Activated naive CD4-positive, alpha-beta T cell treated with anti-CD3 and anti-CD28 coated beads for 36 hours (primary cell): Measurements from ENCODE around the gene TSC22D3. TPM values are rescaled to one million over a fixed set of nuclear protein-coding genes. Genes with fewer than 3 reads are reported as not detected.

ENCODE experiments used
- CTCF ChIA-PET: fragments of 350-600 bp; sonication (Branson Sonifier 250); formaldehyde crosslinking; loops from one replicate; lab custom pipeline; 2021; ENCODE audit warnings: antibody characterized with exemption; lab: Charles Lee
- DNase-seq: peaks from one replicate; pipeline ENCODE4 v3.0.0-alpha.2; 2020
- H3K27ac Mint-ChIP-seq: one replicate; pipeline ENCODE4 v1.8.0; 2021; ENCODE audit warnings: mild to moderate bottlenecking, mixed read lengths
- H3K27me3 Mint-ChIP-seq: one replicate; pipeline ENCODE4 v1.8.0; 2021; ENCODE audit warnings: low read depth, mixed read lengths
- H3K36me3 Mint-ChIP-seq: one replicate; pipeline ENCODE4 v1.8.0; 2021; ENCODE audit warnings: low read depth, mixed read lengths
- H3K4me1 Mint-ChIP-seq: one replicate; pipeline ENCODE4 v1.8.0; 2021; ENCODE audit warnings: low read depth, mixed read lengths
- H3K4me3 Mint-ChIP-seq: one replicate; pipeline ENCODE4 v1.8.0; 2021; ENCODE audit warnings: mild to moderate bottlenecking, moderate library complexity, mixed read lengths
- H3K9me3 Mint-ChIP-seq: one replicate; pipeline ENCODE4 v1.8.0; 2021; ENCODE audit warnings: mixed read lengths
- intact Hi-C: fragments of 100-400 bp; cut with micrococcal nuclease; formaldehyde crosslinking; loops from one replicate; pipeline ENCODE4 v1.15.1; 2023
- total RNA-seq, 2 experiments: library from RNA; stranded (reverse); gene quantifications; one replicate each; pipeline ENCODE4 v1.2.3, GENCODE V29; 2021

The TSC22D3 gene
- total RNA-seq, 2 experiments from 2014 or later: 28.0 to 29.2 TPM

DNA sequence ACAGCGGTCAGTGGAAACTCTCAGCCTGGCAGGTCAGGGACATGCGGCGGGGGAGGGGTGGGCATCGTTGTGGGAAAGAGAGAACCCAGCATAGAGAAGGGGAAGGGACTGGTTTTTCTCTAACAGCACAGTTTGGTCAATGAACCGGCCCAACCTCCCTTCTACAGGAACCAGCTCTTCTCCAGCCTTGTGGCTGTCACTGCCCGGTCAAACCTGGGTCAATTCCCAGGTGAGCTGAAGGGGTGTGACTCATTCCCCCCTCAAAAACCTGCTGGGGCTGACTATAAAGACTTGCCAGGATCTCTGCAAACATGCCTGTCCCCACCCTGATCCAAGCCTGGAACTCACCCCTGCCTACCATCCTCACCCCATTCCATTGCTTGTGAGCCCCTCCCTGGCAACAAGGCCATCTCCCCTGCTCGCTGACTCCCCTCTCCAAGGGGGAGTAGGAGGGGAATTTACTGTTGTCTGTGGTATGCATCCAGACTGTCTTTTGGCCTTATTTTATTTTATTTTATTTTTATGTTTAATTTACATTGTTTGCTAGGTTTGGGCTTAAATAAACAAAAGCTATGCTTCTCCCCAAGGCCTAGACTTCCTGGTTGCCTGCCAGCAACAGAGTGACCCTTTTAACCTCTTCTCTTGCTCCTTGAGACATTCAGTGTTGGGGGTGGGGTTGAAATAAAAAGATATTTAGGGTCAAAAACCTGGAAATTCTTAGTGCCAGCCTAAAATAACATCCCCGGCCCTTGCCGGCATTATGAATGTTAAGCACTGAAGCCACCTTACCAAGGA, 49.6 kb downstream of the TSC22D3 start:
- intact Hi-C loops: no loop called here
- CTCF ChIA-PET: interaction anchor here (0.7 kb wide), 1 partner anchor 53 kb away, joined by 6 read pairs; no protein-coding TSS in a partner anchor
- no peaks in the 10 kb centered on the region for H3K27me3 Mint-ChIP-seq
- H3K4me1 Mint-ChIP-seq: peaks cover 5% of the 10 kb centered on the region
- no peak overlapping the region for H3K27ac Mint-ChIP-seq
- DNase-seq: no peak
- no peaks in the 10 kb centered on the region for H3K9me3 Mint-ChIP-seq
- H3K4me3 Mint-ChIP-seq: no peak overlapping the region
- no peaks in the 10 kb centered on the region for H3K36me3 Mint-ChIP-seq

DNA sequence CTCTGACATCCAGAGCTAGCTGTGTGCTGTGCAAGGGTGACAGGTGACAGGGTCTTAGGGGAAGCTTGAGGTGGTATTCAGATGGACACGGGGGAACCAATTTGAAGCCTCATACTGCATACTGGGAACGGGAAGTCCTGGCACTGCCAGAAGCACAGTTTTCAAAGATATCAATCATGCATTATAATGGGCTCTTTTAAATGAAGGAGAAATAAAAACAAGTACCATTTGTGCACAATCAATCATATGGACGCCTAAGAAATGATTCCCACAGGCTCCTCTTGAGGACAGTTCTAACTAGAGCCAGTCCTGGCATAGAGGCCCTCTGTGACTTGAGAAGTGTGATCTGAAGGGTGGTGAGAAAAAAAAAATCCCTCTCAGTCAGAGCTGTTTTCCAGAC, 50.9 kb downstream of the TSC22D3 start:
- Mint-ChIP-seq H3K27ac (no peak overlapping the region), H3K36me3 (no peaks in the 10 kb centered on the region), H3K4me3 (no peak overlapping the region), H3K4me1 (peaks cover 4% of the 10 kb centered on the region), H3K9me3 (no peaks in the 10 kb centered on the region), H3K27me3 (no peaks in the 10 kb centered on the region)
- CTCF ChIA-PET: interaction anchor here (1.7 kb wide), 1 partner anchor 52 kb away, joined by 4 read pairs; no protein-coding TSS in a partner anchor
- intact Hi-C loops: no loop called here
- DNase-seq: no peak

DNA sequence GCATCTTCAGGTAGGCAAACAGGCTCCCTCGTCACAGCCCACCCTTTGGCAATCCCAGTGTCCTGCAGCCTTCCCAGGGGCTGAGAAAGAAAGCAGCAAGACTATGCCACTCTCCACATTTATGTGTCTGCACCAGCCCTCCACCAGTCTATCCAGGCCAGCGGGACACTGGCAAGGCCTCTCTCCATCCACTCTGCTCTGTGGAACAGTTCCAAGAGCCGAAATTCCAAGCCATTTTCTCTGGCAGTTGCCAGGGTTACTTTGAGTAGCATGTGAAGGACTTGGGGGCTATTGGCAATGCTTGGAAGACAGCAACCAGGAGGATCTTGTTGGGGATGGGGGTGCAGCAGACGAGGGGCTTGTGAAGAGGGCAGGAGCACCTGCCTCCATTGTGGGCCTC, 52.1 kb downstream of the TSC22D3 start:
- no peak for DNase-seq
- Mint-ChIP-seq H3K4me3 (no peak overlapping the region), H3K9me3 (no peaks in the 10 kb centered on the region), H3K4me1 (peaks cover 2% of the 10 kb centered on the region), H3K36me3 (no peaks in the 10 kb centered on the region), H3K27me3 (no peaks in the 10 kb centered on the region), H3K27ac (no peak overlapping the region)
- intact Hi-C loops: no loop called here
- CTCF ChIA-PET: interaction anchor here (1.7 kb wide), 1 partner anchor 51 kb away, joined by 4 read pairs; no protein-coding TSS in a partner anchor

DNA sequence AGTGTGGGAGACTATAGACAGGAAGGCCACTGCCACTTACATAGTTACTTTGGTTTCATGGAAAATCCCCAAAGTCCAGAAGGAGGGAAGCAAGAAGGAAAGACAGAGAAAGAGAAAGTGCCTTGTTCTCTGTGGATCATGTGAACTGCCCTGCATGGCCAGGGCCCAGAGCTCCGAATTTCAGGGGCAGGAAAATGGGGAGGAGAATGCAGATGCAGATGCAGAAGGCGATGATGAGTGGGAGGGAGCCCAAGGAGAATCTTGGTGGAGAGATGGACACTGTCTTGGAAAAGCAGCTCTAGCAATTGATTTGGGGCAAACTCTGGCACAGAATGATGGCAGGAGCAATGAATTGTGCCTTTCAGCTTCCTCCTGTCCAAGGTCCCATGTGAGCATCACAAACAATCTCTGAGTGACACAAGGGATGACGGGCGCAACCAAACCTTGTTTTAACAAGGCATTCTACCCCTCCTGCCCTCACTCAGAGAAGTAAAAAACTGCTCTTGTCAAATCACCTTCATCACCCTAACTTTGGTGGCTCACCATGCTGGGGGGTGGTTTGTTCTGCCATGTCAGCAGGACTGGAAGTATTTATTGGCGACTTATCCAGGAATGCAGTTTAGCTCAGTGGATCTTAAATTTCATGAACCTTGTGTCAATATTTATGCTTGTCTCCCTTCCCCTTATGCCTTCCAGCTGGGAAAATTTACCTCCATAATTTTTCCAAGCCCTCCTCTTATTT, 53.5 kb downstream of the TSC22D3 start:
- no peak for DNase-seq
- intact Hi-C loops: no loop called here
- H3K36me3 Mint-ChIP-seq: no peaks in the 10 kb centered on the region
- H3K4me1 Mint-ChIP-seq: peaks cover 11% of the 10 kb centered on the region
- CTCF ChIA-PET: interaction anchor here (9.5 kb wide), 1 partner anchor 47 kb away, joined by 171 read pairs; no protein-coding TSS in a partner anchor
- H3K27me3 Mint-ChIP-seq: no peaks in the 10 kb centered on the region
- H3K4me3 Mint-ChIP-seq: no peak overlapping the region
- no peaks in the 10 kb centered on the region for H3K9me3 Mint-ChIP-seq
- no peak overlapping the region for H3K27ac Mint-ChIP-seq

DNA sequence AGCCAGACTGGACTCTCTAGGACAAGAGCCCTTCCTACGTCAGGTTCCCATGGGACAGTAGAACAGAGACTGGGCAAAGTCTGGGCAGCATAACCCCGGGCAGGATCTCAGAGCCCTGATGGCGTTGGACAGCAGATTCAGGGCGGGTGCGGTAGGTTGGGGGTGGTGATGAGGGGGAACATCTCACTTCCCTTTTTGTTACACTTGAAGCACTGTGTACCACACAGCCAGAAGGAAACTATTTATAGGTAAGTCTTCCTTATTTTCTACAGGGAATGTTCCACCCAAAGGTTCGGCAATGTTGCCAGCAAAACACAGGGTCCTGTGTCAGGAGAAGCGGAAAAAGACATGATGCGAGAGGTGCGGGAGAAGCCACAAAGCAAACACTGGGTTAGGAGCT, 54.3 kb downstream of the TSC22D3 start:
- intact Hi-C loops: no loop called here
- no peaks in the 10 kb centered on the region for H3K9me3 Mint-ChIP-seq
- no peaks in the 10 kb centered on the region for H3K36me3 Mint-ChIP-seq

DNA sequence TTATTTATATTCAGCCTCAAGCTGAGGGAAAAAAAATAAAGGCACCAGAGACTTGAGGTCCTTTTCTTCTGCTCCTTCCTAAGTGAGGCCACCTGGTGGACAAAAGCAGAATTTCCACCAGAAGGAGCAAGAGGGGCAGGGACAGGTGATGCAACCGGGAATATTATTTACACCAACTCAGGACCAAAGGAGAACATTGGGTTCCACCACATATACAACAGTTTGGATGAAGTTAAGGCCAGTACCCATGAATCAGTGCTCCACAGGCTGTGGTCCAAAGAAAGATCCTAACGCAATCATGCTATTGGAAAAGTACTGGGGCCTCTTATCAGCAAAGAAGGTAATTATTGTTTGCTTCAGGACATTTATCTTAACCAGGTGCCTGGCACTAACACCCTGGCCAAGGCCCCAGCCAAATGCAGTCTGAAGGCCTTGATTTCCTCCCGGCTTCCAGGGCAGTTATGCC, 57.4 kb downstream of the TSC22D3 start:
- Mint-ChIP-seq H3K4me1 (peaks cover 28% of the 10 kb centered on the region), H3K4me3 (peak overlapping the region; percentile 63), H3K9me3 (no peaks in the 10 kb centered on the region), H3K27me3 (no peaks in the 10 kb centered on the region), H3K27ac (peak overlapping the region; percentile 77), H3K36me3 (peaks cover 13% of the 10 kb centered on the region)
- intact Hi-C loops: loop anchor here (1.0 to 2.0 kb wide), 4 partner anchors 109 to 373 kb away; partner anchors contain the start of genes ATG4A and PSMD10
- peak; percentile 83 for DNase-seq
- CTCF ChIA-PET: interaction anchor here (1.0 to 9.5 kb wide), 9 partner anchors 11 to 89 kb away, joined by 3 to 171 read pairs (median 5); partner anchors contain the start of genes NCBP2L, PRPS1 and TSC22D3

More for the DNA sequence above, 54.3 kb downstream of the TSC22D3 start:
- CTCF ChIA-PET: interaction anchor here (0.6 to 9.5 kb wide), 2 partner anchors 46 to 58 kb away, joined by 5 to 171 read pairs; no protein-coding TSS in a partner anchor
- Mint-ChIP-seq H3K4me1 (peaks cover 12% of the 10 kb centered on the region), H3K27me3 (no peaks in the 10 kb centered on the region), H3K27ac (no peak overlapping the region), H3K4me3 (no peak overlapping the region)
- no peak for DNase-seq

DNA sequence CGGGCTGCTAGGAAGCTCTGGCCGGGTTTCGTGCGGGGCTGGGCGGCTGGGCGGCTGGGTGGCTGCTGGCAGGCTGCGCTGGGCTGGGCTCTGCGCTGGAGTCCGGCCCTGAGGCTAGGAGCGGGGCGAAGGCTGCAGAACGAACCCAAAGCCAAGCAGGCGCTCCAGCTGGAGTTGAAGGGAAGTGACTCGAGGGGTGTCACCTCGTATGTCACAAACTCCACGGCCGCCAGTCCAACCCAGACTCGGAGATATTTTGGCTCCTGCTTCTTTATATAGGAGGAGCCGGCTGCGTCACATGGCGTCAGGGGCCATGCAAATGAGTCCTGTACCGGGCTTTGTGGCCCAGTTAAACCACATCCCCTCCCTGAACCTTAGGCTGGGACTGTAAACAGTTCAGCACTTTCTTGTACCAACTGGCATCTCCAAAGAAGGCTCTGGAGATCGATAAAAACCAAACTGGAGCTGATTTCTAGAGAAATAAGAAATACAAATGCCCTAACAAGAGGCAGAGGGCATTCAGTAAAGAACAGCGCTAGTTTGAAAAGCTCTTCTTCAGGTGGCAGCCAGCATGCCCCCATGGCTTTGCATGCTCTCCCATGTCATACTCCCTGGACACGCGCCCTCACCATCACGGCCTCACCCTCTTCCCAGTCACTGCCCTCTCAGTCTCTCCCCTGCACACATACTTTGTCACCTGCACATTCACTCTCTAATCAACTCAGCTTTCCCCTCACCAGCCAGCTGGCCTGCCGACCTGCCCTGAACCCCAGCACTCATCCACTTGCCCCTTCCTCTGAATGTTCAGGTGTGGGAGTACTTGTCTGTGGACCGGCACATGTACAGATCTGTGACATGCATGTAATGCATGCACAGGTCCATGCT, 58.5 kb downstream of the TSC22D3 start:
- CTCF ChIA-PET: interaction anchor here (0.6 to 9.5 kb wide), 11 partner anchors 11 to 91 kb away, joined by 3 to 171 read pairs (median 4); partner anchors contain the start of genes NCBP2L, PRPS1 and TSC22D3
- Mint-ChIP-seq H3K36me3 (peaks cover 13% of the 10 kb centered on the region), H3K4me1 (peaks cover 37% of the 10 kb centered on the region), H3K27me3 (no peaks in the 10 kb centered on the region), H3K4me3 (peak overlapping the region; percentile 92), H3K27ac (peak overlapping the region; percentile 77), H3K9me3 (no peaks in the 10 kb centered on the region)
- intact Hi-C loops: loop anchor here (1.0 kb wide), 5 partner anchors 25 to 177 kb away; partner anchors contain the start of genes NCBP2L and PRPS1
- DNase-seq: peak; percentile 87

DNA sequence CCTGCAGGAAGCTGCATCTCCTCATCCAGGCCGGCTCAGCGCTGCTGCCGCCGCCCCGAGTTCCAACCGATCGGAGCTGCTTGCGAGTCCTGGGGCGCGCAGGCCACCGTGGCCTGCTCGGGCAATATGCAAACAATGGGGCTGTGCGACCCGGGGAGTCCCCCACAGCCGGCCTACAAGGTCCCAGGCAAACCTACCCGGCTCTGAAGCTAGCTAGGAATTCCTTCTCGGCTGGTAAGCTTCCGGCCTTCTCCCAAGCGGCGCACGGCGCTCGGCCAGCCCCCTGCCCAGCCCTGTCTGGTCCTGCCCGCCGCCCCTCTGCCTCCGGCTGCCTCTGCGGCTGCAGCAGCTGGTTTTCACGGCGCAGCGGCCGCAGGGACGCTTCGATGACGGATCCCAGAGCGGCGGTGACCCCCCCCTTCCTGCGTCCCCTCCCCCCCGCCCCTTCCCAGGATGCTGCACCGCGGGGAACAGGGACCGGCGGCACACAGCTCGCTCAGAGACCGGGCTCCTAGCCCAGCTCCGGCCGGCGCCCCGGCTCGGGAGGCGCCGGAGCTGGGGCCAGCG, 59.4 kb downstream of the TSC22D3 start:
- peak; percentile 19 for DNase-seq
- Mint-ChIP-seq H3K27ac (peak overlapping the region; percentile 86), H3K27me3 (no peaks in the 10 kb centered on the region), H3K36me3 (peaks cover 13% of the 10 kb centered on the region), H3K4me1 (peaks cover 44% of the 10 kb centered on the region), H3K4me3 (peak overlapping the region; percentile 92), H3K9me3 (no peaks in the 10 kb centered on the region)
- CTCF ChIA-PET: interaction anchor here (1.1 to 9.5 kb wide), 7 partner anchors 13 to 62 kb away, joined by 3 to 171 read pairs (median 5); partner anchors contain the start of genes NCBP2L and TSC22D3
- intact Hi-C loops: no loop called here

DNA sequence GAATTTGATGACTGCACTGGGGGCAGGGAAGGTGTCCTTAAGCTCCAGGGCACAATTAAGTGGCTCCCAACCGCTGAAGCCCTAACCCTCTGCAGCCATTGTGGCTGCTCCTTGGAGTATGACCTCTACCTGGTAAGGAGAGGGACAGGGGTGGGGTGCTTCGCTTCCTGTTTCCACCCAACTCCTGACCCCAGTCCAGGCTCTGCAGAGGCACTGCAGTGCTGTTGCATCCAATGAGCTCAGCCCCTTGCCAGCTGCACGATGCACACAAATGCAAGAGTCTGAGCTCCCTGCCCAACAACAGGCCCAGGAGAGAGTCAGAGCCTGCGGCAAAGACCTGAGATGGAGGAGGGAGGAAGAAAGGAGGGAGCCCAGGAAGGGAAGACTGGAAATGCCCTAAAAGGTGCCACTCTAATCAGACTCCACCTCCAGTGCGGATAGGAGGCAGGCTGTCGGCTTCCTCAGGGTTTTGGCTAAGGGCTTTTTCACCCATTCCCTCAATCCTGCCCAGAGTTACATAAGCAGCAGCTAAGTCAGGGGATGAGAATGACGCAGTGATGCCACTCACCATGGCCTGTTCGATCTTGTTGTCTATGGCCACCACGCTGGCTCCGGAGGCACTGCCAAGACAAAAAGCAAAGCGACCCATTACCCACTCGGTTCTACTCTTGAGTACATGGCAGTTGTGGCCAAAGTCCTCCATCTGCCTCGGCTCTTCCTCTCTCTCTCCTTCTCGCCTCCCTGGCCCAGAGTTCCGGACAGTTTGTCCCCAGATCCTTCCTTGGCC, 60.1 kb downstream of the TSC22D3 start:
- peaks cover 13% of the 10 kb centered on the region for H3K36me3 Mint-ChIP-seq
- H3K4me3 Mint-ChIP-seq: peak overlapping the region; percentile 92
- peak overlapping the region; percentile 86 for H3K27ac Mint-ChIP-seq
- intact Hi-C loops: no loop called here
- CTCF ChIA-PET: interaction anchor here (1.0 to 9.5 kb wide), 7 partner anchors 14 to 61 kb away, joined by 3 to 171 read pairs (median 4); partner anchors contain the start of genes NCBP2L and TSC22D3
- no peaks in the 10 kb centered on the region for H3K9me3 Mint-ChIP-seq
- DNase-seq: no peak
- H3K4me1 Mint-ChIP-seq: peaks cover 51% of the 10 kb centered on the region
- no peaks in the 10 kb centered on the region for H3K27me3 Mint-ChIP-seq

DNA sequence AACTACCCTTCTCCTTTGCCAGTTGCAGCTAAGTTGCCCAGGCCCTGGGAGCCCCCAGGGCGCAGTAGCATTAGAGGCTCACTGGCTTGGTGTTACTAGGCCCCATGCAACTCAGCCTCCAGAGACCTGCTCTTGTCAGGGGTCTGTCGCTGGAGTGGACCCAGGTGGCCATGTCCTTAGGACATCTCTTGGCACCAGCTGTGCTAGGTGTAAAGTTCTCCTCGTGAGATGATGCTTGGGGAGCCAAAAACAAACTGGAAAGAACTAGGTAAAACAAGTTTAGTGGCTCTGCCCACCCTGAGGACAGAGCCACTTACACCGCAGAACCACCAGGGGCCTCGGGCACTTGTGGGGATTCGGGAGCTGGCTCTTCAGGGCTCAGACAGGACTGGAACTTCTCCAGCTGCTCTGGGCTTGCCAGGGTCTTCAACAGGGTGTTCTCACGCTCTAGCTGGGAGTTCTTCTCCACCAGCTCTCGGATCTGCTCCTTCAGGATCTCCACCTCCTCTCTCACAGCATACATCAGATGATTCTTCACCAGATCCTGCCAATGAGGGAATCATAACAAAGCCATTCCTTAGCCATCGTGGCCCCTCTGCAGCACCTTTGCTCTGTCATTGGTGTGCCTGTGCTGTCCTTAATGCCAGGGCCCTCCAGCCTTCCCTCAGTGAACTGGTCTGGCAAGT, 61.2 kb downstream of the TSC22D3 start:
- Mint-ChIP-seq H3K27me3 (no peaks in the 10 kb centered on the region), H3K27ac (peak overlapping the region; percentile 21), H3K4me1 (peaks cover 52% of the 10 kb centered on the region), H3K9me3 (no peaks in the 10 kb centered on the region), H3K4me3 (no peak overlapping the region), H3K36me3 (peaks cover 13% of the 10 kb centered on the region)
- CTCF ChIA-PET: interaction anchor here (0.9 to 9.5 kb wide), 5 partner anchors 16 to 62 kb away, joined by 3 to 171 read pairs (median 3); partner anchors contain the start of genes NCBP2L and TSC22D3
- intact Hi-C loops: no loop called here
- no peak for DNase-seq
